ENCODE data around the gene PRTN3. TPM values are rescaled to one million over a fixed set of nuclear protein-coding genes. Genes with fewer than 3 reads are reported as not detected.

The PRTN3 gene
- total RNA-seq: not detected in 2 replicates

DNA sequence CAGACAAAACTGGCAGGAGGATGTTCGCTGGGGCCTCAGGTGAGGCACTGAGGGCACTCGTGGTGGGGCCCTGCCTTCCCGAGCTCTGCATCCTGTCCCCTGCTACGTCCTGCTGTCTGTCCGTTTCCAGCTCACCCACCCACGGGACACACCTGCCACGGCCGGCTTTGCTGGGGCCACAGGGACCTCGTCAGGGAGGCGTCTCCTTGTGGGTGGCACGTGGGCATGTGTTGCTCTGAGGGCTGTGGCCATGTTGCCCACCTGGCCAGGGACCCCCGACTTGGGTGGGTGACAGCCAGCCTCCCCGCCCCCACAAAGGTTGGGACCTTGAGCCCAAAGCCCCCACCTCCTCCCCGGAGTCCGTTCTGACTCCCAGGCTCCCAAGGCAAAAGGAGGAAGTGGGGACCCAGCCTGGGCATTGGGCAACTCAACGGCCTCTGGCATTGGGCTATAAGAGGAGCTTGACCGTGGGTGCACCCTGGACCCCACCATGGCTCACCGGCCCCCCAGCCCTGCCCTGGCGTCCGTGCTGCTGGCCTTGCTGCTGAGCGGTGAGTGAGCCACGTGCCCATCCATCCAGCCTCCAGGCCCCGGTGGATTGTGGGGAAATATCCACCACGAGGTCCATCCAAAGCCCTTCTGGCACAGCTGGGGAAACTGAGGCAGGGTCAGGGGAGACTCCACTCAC is at the start of gene PRTN3:
TSS of gene PRTN3 (plus strand) at position 481 of the 688 bp plus-strand sequence. CDS start at position 491, 10 bp downstream.

DNA sequence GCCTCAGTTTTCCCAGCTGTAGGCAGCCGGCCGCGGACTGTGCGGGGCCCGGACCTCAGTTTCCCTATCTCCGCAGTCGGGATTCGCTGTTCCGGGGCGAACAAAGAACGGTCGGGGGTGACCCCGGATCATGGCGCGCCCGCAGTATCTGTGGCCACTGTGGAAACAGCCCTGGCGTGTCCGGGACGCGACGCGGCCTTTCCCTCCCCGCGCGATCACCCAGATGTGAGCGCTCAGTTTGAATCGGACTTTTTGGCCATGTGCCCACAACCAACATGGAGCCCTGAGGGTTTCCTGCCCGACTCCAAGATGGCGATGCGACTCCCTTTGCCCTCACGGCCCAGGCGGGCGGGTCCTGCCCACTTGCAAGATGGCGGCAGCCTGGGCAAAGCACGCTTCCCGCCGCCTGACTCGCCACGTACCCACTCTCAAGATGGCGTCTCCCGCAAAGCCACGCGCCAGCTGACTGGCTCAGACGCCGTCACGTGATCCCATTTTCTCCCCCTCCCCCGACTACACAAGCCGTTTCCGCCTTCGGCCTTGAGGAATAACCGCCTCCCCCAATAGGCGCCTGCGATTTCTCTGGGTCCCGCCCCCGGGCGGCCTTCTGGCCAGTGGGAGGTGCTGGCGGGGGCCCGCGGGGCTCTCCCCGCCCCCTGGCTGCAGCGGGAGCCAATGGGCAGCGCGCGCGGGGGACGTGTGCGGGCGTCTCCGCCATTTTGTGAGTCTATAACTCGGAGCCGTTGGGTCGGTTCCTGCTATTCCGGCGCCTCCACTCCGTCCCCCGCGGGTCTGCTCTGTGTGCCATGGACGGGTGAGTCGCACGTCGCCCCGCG is 43.9 kb upstream of the PRTN3 start, which contains the start of gene PTBP1:
TSS of gene PTBP1 (plus strand) at position 761 of the 836 bp plus-strand sequence. CDS start at position 807, 46 bp downstream.

GRCh38 chr19:821825-822503 is 18.8 kb upstream of the PRTN3 start, which contains the start of gene PLPPR3:
Gene PLPPR3 (minus strand): TSS chr19:821955. CDS start chr19:821559, 396 bp downstream.

DNA sequence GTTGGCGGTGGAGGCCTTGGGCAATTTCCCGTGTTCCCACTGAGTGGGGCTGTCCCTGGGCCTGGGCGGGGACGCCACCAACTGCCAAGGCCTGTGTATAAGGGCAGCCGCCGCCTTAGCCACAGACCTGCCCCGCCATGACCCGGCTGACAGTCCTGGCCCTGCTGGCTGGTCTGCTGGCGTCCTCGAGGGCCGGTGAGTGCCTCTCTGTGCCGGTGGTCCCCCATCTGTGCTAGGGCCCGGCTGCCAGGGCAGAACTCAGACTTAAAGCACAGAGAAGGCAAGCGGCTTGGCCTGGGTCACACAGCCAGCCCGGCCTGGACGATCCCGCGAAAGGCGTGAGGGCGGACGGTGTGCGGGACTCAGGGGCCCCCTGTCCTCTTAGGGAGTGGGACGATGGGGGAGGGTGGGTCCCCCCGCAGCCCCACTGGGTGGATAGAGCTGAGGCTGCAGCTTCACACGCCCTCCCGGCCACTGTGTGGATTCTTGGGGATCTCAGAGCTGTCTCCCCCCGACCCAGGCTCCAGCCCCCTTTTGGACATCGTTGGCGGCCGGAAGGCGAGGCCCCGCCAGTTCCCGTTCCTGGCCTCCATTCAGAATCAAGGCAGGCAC is 13.0 kb upstream of the PRTN3 start, which contains the start of gene AZU1:
TSS of gene AZU1 (plus strand) at position 128 of the 612 bp plus-strand sequence. CDS start at position 138, 10 bp downstream.

DNA sequence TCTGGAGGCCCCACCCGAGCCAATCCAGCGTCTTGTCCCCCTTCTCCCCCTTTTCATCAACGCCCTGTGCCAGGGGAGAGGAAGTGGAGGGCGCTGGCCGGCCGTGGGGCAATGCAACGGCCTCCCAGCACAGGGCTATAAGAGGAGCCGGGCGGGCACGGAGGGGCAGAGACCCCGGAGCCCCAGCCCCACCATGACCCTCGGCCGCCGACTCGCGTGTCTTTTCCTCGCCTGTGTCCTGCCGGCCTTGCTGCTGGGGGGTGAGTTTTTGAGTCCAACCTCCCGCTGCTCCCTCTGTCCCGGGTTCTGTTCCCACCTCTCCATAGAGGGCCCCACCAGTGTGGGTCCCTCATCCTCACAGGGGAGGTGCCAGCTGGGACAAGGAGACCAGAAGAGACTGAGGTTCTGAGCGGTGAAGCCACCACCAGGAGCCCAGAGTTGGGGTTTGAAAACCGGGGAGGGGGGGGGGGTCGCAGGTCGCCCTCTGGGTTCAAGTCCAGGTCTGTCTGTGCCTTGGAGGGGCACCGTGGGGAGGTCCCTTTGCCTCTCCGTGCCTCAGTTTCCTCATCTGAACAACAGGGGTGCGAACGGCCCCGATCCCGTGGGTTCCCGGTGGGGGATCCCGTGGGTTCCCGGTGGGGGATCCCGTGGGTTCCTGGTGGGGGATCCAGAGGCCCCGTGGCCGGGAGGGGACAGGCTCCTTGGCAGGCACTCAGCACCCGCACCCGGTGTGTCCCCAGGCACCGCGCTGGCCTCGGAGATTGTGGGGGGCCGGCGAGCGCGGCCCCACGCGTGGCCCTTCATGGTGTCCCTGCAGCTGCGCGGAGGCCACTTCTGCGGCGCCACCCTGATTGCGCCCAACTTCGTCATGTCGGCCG is 11.6 kb downstream of the PRTN3 start, which contains the start of gene ELANE:
TSS of gene ELANE (plus strand) at position 168 of the 878 bp plus-strand sequence. CDS start at position 194, 26 bp downstream.

GRCh38 chr19:858868-859843 is 18.4 kb downstream of the PRTN3 start, which contains the start of gene CFD:
Gene CFD (plus strand): TSS chr19:859664. CDS start chr19:859690, 26 bp downstream.

GRCh38 chr19:892894-893689 is 52.3 kb downstream of the PRTN3 start, which contains the start of the genes MED16 and RNU6-9:
Gene MED16 (minus strand): TSS chr19:893187. CDS start chr19:891131, 2,056 bp downstream.
Gene RNU6-9 (plus strand): TSS chr19:893484.

Other genes starting within 250 kb of the PRTN3 start
- gene POLRMT, start 207.5 kb upstream of the PRTN3 start, total RNA-seq: 20.7 and 29.3 TPM in 2 replicates
- 0.15 TPM in 1 of 2 replicates, not detected in the other for gene FGF22, start 201.1 kb upstream of the PRTN3 start, total RNA-seq
- 21.5 and 24.1 TPM in 2 replicates for gene RNF126, start 177.8 kb upstream of the PRTN3 start, total RNA-seq
- 15.9 and 77.4 TPM in 2 replicates for gene FSTL3, start 164.6 kb upstream of the PRTN3 start, total RNA-seq
- gene PRSS57, start 145.5 kb upstream of the PRTN3 start, total RNA-seq: 0.17 TPM in 1 of 2 replicates, not detected in the other
- 3.9 and 41.4 TPM in 2 replicates for gene PALM, start 132.1 kb upstream of the PRTN3 start, total RNA-seq
- gene MISP, start 89.9 kb upstream of the PRTN3 start, total RNA-seq: under 0.01 and 0.17 TPM in 2 replicates
- 72.0 and 99.4 TPM in 2 replicates for gene PTBP1, start 43.5 kb upstream of the PRTN3 start, total RNA-seq
- gene PLPPR3, start 19.0 kb upstream of the PRTN3 start, total RNA-seq: 0.15 and 2.5 TPM in 2 replicates
- under 0.01 TPM in 1 of 2 replicates, not detected in the other for gene AZU1, start 13.2 kb upstream of the PRTN3 start, total RNA-seq
- gene ELANE, start 11.3 kb downstream of the PRTN3 start, total RNA-seq: 0.66 TPM in 1 of 2 replicates, not detected in the other
- gene CFD, start 18.7 kb downstream of the PRTN3 start, total RNA-seq: 38.5 and 194 TPM in 2 replicates
- gene MED16, start 52.2 kb downstream of the PRTN3 start, total RNA-seq: 45.8 and 46.6 TPM in 2 replicates
- gene RNU6-9, start 52.5 kb downstream of the PRTN3 start, total RNA-seq: not detected in 2 replicates
- gene R3HDM4, start 72.2 kb downstream of the PRTN3 start, total RNA-seq: 16.6 and 23.3 TPM in 2 replicates
- not detected in 2 replicates for gene KISS1R, start 76.3 kb downstream of the PRTN3 start, total RNA-seq
- 9.2 and 21.7 TPM in 2 replicates for gene ARID3A, start 85.0 kb downstream of the PRTN3 start, total RNA-seq
- gene WDR18, start 143.3 kb downstream of the PRTN3 start, total RNA-seq: 45.3 and 69.4 TPM in 2 replicates
- 0.58 and 2.3 TPM in 2 replicates for gene GRIN3B, start 159.4 kb downstream of the PRTN3 start, total RNA-seq
- 64.1 and 101 TPM in 2 replicates for gene TMEM259, start 180.1 kb downstream of the PRTN3 start, total RNA-seq
- not detected in 2 replicates for gene RNU6-2, start 180.5 kb downstream of the PRTN3 start, total RNA-seq
- 186 and 319 TPM in 2 replicates for gene CNN2, start 185.6 kb downstream of the PRTN3 start, total RNA-seq
- gene ABCA7, start 199.1 kb downstream of the PRTN3 start, total RNA-seq: 6.0 and 7.9 TPM in 2 replicates
- gene ARHGAP45, start 226.2 kb downstream of the PRTN3 start, total RNA-seq: 1.7 and 4.0 TPM in 2 replicates

Measured in smooth muscle cell of trachea (primary cell).